Astrocyte of the spinal cord (primary cell): ENCODE data around the gene NGF.
"Not testable (repeated sequence)": the region's sequence is repeated elsewhere in the genome, so short reads cannot be mapped to it uniquely, and the experiment has no call there.

Experiments used
- DNase-seq: peaks from one replicate; pipeline ENCODE4 v3.0.0; 2011; ENCODE audit warnings: low read depth, low spot score
- H3K4me3 ChIP-seq: 2 replicates; pipeline ENCODE4 v1.5.1; 2011; ENCODE audit warnings: low read depth, mild to moderate bottlenecking, low read length, moderate library complexity
- in situ Hi-C: cut with HindIII; loops from 2 replicates; pipeline ENCODE4 v1.10.0; 2017; ENCODE audit warnings: low sequenced_read_pairs
- TF ChIP-seq, protein P1 (sequence below): IDR thresholded peaks from 2 replicates; pipeline ENCODE4 v1.5.1; 2012; ENCODE audit warnings: low read depth, mild to moderate bottlenecking, low read length, inconsistent platforms

The NGF gene

DNA sequence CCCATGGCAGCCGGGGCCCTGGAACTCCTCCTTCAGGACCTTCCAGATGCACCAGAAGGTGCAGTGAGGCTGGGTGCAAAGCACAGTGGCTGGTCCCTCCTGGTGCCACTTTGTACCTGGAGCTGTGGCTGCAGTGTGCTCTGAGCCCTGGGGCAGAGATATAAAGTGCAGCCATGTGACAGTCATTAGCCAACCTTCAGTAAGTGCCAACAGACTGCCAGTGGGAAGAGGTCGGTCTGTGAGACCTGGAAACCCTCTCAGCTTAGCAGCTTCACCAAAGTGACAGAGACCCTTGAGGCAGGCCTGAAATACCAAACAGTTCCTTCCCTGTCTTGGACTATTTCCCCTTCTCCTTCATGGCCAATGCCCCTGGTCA, 26.7 kb upstream of the NGF start:
- no peak for DNase-seq
- no peak overlapping the region for H3K4me3 ChIP-seq
- in situ Hi-C loops: no loop called here
- TF ChIP-seq, protein P1, sequence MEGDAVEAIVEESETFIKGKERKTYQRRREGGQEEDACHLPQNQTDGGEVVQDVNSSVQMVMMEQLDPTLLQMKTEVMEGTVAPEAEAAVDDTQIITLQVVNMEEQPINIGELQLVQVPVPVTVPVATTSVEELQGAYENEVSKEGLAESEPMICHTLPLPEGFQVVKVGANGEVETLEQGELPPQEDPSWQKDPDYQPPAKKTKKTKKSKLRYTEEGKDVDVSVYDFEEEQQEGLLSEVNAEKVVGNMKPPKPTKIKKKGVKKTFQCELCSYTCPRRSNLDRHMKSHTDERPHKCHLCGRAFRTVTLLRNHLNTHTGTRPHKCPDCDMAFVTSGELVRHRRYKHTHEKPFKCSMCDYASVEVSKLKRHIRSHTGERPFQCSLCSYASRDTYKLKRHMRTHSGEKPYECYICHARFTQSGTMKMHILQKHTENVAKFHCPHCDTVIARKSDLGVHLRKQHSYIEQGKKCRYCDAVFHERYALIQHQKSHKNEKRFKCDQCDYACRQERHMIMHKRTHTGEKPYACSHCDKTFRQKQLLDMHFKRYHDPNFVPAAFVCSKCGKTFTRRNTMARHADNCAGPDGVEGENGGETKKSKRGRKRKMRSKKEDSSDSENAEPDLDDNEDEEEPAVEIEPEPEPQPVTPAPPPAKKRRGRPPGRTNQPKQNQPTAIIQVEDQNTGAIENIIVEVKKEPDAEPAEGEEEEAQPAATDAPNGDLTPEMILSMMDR: no peak

DNA sequence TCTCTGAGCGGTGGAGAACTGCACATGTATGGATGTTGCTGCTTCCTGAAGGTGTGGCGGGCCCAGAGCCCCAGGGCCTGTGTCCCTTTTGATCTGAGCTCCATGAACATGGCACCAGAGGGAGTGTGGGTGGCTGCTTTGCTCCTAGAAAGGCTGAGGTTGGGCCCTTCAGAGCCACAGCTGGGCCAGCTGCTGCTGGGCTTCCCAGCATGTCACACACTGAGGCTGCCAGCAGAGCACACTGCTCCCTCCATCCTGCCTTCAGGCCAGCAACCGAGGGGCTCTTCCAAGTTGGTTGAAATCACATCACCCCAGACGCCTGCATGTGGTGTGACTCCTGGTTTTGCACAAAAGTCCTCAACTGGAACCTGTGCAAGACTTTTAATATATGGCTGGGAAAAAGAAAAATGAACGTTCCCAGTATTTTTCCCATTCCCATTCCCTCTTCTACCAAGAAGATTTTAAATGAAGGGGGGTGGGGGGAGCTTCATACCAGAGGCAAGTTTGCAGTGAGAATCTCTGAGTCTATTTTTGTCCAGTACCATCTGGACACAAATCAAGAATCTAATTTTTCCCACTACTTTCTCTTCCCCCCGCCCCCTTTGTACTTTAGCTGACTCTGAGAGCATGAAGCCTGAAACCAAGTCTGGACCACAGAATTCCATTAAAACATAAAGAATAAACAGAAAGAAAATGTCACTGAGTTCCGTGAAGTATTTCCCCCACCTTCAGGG, 26.2 kb upstream of the NGF start:
- in situ Hi-C loops: no loop called here
- TF ChIP-seq, protein P1: no peak
- no peak overlapping the region for H3K4me3 ChIP-seq
- DNase-seq: peak; percentile 83

- in situ Hi-C loops: no loop called here
- H3K4me3 ChIP-seq: no peak overlapping the region
- no peak for DNase-seq
- TF ChIP-seq, protein P1: no peak
Observed at GRCh38 chr1:115363171-115363570, 25.1 kb upstream of the NGF start.

- DNase-seq, H3K4me3 ChIP-seq, in situ Hi-C loops: not testable (repeated sequence)
Observed at GRCh38 chr1:115360505-115361129, 22.6 kb upstream of the NGF start.

GRCh38 chr1:115359787-115360452, 21.9 kb upstream of the NGF start:
- in situ Hi-C loops, DNase-seq, H3K4me3 ChIP-seq: not testable (repeated sequence)

DNA sequence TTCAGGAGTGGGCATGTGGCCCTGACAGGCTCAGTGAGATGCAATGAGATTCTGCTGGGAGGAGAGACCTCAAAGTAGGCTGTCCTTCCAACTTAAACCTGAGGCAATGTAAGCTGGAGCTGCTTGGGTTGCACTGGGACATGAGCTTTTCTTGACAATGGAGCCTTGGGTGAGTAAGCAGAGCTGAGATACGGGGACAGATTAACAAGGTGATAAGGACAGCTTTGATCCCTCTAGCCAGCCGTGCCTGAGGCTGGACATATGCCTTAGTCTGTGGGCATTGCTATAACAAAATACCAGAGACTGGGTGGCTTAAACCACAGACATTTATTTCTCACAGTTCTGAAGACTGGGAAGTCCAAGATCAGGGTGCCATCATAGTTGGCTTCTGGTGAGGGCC, 18.3 kb upstream of the NGF start:
- TF ChIP-seq, protein P1: no peak
- DNase-seq: no peak
- in situ Hi-C loops: no loop called here
- no peak overlapping the region for H3K4me3 ChIP-seq

DNA sequence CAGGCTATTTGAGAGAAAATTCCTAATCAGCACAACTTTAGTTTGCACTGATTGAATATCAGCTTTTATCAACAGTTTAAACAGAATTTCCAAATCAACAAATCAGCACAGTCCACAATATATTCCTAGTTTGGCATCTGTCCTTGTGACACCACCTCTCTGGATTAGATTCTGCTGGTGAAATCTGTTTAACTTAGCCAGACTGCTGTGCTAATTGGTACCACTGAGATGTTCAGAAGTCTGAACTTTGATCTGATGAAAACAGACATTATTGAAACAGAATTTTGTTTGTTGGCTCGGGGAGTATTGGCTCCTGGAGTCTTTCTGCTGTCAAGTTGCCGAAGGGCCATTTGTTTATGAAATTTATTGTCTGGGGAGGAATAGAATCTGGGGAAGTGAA, 17.0 kb upstream of the NGF start:
- no peak for DNase-seq
- no peak overlapping the region for H3K4me3 ChIP-seq
- TF ChIP-seq, protein P1: no peak
- in situ Hi-C loops: no loop called here
